HepG2 (cell line): ENCODE data around the gene PRKCZ. TPM values are rescaled to one million over a fixed set of nuclear protein-coding genes. Genes with fewer than 3 reads are reported as not detected.

ENCODE experiments used
- AHR ChIP-seq: IDR thresholded peaks from 2 replicates; pipeline ENCODE4 v1.6.1; 2018; ENCODE audit warnings: missing genetic modification reagents, missing compliant biosample characterization
- CBX5 ChIP-seq: sonication (generic); formaldehyde crosslinking; IDR thresholded peaks from 2 replicates; pipeline ENCODE4 v1.4.0; 2020; ENCODE audit warnings: missing genetic modification reagents, borderline replicate concordance
- CHD4 ChIP-seq: fragments of 200-600 bp; sonication (generic); IDR thresholded peaks from 2 replicates; pipeline ENCODE4 v1.7.0; 2017; ENCODE audit warnings: mild to moderate bottlenecking, low read length, borderline replicate concordance
- EZH2 ChIP-seq: conservative IDR thresholded peaks from 2 replicates; pipeline ENCODE4 v1.6.1; 2012; ENCODE audit warnings: mild to moderate bottlenecking, low read depth, low read length, moderate library complexity
- HBP1 ChIP-seq: IDR thresholded peaks from 2 replicates; pipeline ENCODE4 v1.6.1; 2016; ENCODE audit warnings: low read depth, control low read depth
- JDP2 ChIP-seq: sonication (generic); formaldehyde crosslinking; IDR thresholded peaks from 2 replicates; pipeline ENCODE4 v1.8.1; 2022; ENCODE audit warnings: missing genetic modification reagents, borderline replicate concordance
- KDM5B ChIP-seq: sonication (generic); formaldehyde crosslinking; IDR thresholded peaks from 2 replicates; pipeline ENCODE4 v1.4.0; 2020; ENCODE audit warnings: missing genetic modification reagents, mild to moderate bottlenecking, borderline replicate concordance
- MAFF ChIP-seq: IDR thresholded peaks from 2 replicates; pipeline ENCODE4 v1.6.1; 2011; ENCODE audit warnings: low read depth, low read length, improper control_type of control experiment
- MTERF4 ChIP-seq: sonication (generic); formaldehyde crosslinking; IDR thresholded peaks from 2 replicates; pipeline ENCODE4 v1.8.0; 2023; ENCODE audit warnings: mild to moderate bottlenecking, missing genetic modification reagents
- NFAT5 ChIP-seq: sonication (generic); formaldehyde crosslinking; IDR thresholded peaks from 2 replicates; pipeline ENCODE4 v1.4.0; 2020; ENCODE audit warnings: missing genetic modification reagents
- ZNF501 ChIP-seq: sonication (generic); formaldehyde crosslinking; IDR thresholded peaks from 2 replicates; pipeline ENCODE4 v1.5.1; 2020; ENCODE audit warnings: mild to moderate bottlenecking, moderate library complexity, missing genetic modification reagents
- ZNF83 ChIP-seq: sonication (generic); formaldehyde crosslinking; IDR thresholded peaks from 2 replicates; pipeline ENCODE4 v1.4.0; 2020; ENCODE audit warnings: missing genetic modification reagents, mild to moderate bottlenecking, borderline replicate concordance
- ZNF879 ChIP-seq: sonication (generic); formaldehyde crosslinking; IDR thresholded peaks from 2 replicates; pipeline ENCODE4 v1.8.1; 2023; ENCODE audit warnings: missing genetic modification reagents
- polyA plus RNA-seq, 8 experiments: library from polyadenylated mRNA; depleted of rRNA in 3 of 8; stranded (reverse) in 7 of 8; unstranded in 1 of 8; fragments of >200 nt; fragmentation: Illumina TruSeq in 4 of 8; extraction: Trizol in 4 of 8; gene quantifications; 2 replicates each; pipeline versions ENCODE4 v1.2.1 to v1.2.3, GENCODE V29; 2011 to 2016; ENCODE audit warnings: low read depth in 4 of 8, missing spikeins in 1 of 8, mixed read lengths in 1 of 8; ENCODE audit not compliant: insufficient read depth in 1 of 8
- total RNA-seq, 5 experiments: library from RNA; depleted of rRNA; stranded (reverse); fragments of >200 nt; fragmentation: Illumina TruSeq; extraction: Trizol; gene quantifications; 2 replicates each; pipeline ENCODE4 v1.2.3, GENCODE V29; 2016; ENCODE audit warnings: low read depth in 1 of 5
- TF ChIP-seq, protein P1 (sequence below): sonication (generic); formaldehyde crosslinking; IDR thresholded peaks from 2 replicates; pipeline ENCODE4 v1.8.1; 2022; ENCODE audit warnings: low read depth, mild to moderate bottlenecking, missing genetic modification reagents
- TF ChIP-seq, protein P2 (sequence below): sonication (generic); formaldehyde crosslinking; IDR thresholded peaks from 2 replicates; pipeline ENCODE4 v1.8.0; 2022; ENCODE audit warnings: mild to moderate bottlenecking, missing genetic modification reagents; ENCODE audit not compliant: insufficient replicate concordance

PRKCZ gene
- total and polyA plus RNA-seq, 2 of the 13 experiments (the other 11 are each of a cell fraction or from before 2014, with no cell fraction given) = 34.7 to 85.2 TPM

DNA sequence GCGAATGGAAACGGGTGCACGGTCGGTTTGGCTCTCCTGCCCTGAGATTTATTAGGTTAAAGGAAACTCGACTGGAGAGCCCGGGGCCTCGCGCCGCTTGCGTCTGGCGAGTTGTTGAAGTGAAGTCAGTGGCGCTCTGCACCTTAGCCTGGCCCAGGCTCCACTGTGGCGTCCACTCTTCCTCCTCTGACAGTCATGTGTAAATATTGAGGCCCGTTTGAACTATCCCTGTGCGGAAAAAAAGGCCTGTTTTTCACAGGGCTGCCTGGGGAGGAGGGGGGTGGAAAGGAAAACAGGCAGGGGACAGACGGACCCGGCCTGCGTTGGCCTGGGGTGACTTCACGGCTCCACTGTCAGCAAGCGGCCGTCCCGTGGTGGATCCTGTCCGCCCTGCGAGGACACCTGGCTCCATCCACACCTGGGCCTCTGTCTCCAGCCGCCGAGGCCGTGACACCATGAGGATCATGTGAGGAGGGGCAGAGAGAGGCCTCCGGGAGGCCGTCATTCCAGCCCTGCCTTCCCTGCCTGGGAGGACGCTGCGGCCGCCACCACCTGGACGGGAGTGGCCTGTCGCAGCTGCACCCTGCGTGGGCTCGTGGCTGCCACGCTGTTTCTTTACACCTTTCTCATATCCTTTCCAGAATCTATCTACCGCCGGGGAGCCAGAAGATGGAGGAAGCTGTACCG, 84.6 kb downstream of the PRKCZ start (continued):
- TF ChIP-seq, protein P1, sequence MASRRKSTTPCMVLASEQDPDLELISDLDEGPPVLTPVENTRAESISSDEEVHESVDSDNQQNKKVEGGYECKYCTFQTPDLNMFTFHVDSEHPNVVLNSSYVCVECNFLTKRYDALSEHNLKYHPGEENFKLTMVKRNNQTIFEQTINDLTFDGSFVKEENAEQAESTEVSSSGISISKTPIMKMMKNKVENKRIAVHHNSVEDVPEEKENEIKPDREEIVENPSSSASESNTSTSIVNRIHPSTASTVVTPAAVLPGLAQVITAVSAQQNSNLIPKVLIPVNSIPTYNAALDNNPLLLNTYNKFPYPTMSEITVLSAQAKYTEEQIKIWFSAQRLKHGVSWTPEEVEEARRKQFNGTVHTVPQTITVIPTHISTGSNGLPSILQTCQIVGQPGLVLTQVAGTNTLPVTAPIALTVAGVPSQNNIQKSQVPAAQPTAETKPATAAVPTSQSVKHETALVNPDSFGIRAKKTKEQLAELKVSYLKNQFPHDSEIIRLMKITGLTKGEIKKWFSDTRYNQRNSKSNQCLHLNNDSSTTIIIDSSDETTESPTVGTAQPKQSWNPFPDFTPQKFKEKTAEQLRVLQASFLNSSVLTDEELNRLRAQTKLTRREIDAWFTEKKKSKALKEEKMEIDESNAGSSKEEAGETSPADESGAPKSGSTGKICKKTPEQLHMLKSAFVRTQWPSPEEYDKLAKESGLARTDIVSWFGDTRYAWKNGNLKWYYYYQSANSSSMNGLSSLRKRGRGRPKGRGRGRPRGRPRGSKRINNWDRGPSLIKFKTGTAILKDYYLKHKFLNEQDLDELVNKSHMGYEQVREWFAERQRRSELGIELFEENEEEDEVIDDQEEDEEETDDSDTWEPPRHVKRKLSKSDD (CRISPR knock-in tag) = 0 out of 2 replicates have a peak, but pooled peaks have one; percentile 48
- TF ChIP-seq MTERF4 (CRISPR knock-in tag) (peak; percentile 62; the same call in 1 of the 2 replicates), NFAT5 (no peak), EZH2 (no peak), KDM5B (CRISPR knock-in tag) (0 out of 2 replicates have a peak, but pooled peaks have one; percentile 40), CBX5 (CRISPR knock-in tag) (no peak; the same call in 1 of the 2 replicates), AHR (CRISPR knock-in tag) (0 out of 2 replicates have a peak, but pooled peaks have one; percentile 30), ZNF501 (CRISPR knock-in tag) (0 out of 2 replicates have a peak, but pooled peaks have one; percentile 18), JDP2 (CRISPR knock-in tag) (no peak), HBP1 (CRISPR knock-in tag) (no peak), CHD4 (no peak), ZNF83 (CRISPR knock-in tag) (no peak), MAFF (no peak), ZNF879 (CRISPR knock-in tag) (peak; percentile 91)
- TF ChIP-seq, protein P2, sequence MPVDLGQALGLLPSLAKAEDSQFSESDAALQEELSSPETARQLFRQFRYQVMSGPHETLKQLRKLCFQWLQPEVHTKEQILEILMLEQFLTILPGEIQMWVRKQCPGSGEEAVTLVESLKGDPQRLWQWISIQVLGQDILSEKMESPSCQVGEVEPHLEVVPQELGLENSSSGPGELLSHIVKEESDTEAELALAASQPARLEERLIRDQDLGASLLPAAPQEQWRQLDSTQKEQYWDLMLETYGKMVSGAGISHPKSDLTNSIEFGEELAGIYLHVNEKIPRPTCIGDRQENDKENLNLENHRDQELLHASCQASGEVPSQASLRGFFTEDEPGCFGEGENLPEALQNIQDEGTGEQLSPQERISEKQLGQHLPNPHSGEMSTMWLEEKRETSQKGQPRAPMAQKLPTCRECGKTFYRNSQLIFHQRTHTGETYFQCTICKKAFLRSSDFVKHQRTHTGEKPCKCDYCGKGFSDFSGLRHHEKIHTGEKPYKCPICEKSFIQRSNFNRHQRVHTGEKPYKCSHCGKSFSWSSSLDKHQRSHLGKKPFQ (CRISPR knock-in tag) = peak; percentile 57
